ENCODE results near the gene PTPRB. TPM values are rescaled to one million over a fixed set of nuclear protein-coding genes. Genes with fewer than 3 reads are reported as not detected.

PTPRB gene
- total RNA-seq, 1 experiment from 2014 or later = 1.9 TPM

- no peak overlapping the region for H3K4me2 ChIP-seq
- no peaks in the 10 kb centered on the region for H3K36me3 ChIP-seq (ENCODE audit: low read depth)
- intact Hi-C loops (cut with micrococcal nuclease; ENCODE audit: unreplicated experiment) = no loop called here
- no peak overlapping the region for H2AFZ ChIP-seq
- H3K4me3 ChIP-seq = no peak overlapping the region
- no peaks in the 10 kb centered on the region for H3F3A ChIP-seq (ENCODE audit: insufficient read depth, low read depth)
- no peaks in the 10 kb centered on the region for H3K9me3 ChIP-seq (ENCODE audit: insufficient read depth, low read depth)
- peaks cover 6% of the 10 kb centered on the region; the same call in 1 of the 2 replicates for H3K4me1 ChIP-seq (replicated peaks; ENCODE audit: insufficient read depth)
- POLR2A ChIA-PET (ENCODE audit: unreplicated experiment) = no interaction called here
- no TSS peak for BruUV-seq (replicated peaks)
- TF ChIP-seq EZH2 (IDR thresholded peaks at IDR 0.05; ENCODE audit: low read depth) = no peak
- TF ChIP-seq CTCF (conservative IDR thresholded peaks at IDR 0.05) = no peak
- no peaks in the 10 kb centered on the region for H3K79me2 ChIP-seq (ENCODE audit: low read depth)
- H3K27me3 ChIP-seq (ENCODE audit: insufficient read depth, low read depth) = no peaks in the 10 kb centered on the region
- H3K27ac ChIP-seq = no peak overlapping the region
- H3K9me2 ChIP-seq (ENCODE audit: insufficient read depth) = no peaks in the 10 kb centered on the region
- H4K20me1 ChIP-seq (ENCODE audit: insufficient read depth) = no peaks in the 10 kb centered on the region
- CTCF ChIA-PET = no interaction called here
- DNase-seq = no peak
These were observed 29.0 kb downstream of the PTPRB start for GRCh38 chr12:70608184-70608583.

- no peaks in the 10 kb centered on the region for H3K9me2 ChIP-seq (ENCODE audit: insufficient read depth)
- H3K4me2 ChIP-seq = no peak overlapping the region
- H3F3A ChIP-seq (ENCODE audit: insufficient read depth, low read depth) = no peaks in the 10 kb centered on the region
- H4K20me1 ChIP-seq (ENCODE audit: insufficient read depth) = no peaks in the 10 kb centered on the region
- no peak overlapping the region for H3K27ac ChIP-seq
- H3K4me3 ChIP-seq = no peak overlapping the region
- H3K36me3 ChIP-seq (ENCODE audit: low read depth) = no peaks in the 10 kb centered on the region
- no peaks in the 10 kb centered on the region for H3K79me2 ChIP-seq (ENCODE audit: low read depth)
- H3K9me3 ChIP-seq (ENCODE audit: insufficient read depth, low read depth) = no peaks in the 10 kb centered on the region
- no peak for TF ChIP-seq EZH2 (IDR thresholded peaks at IDR 0.05; ENCODE audit: low read depth)
- TF ChIP-seq CTCF (conservative IDR thresholded peaks at IDR 0.05) = no peak
- BruUV-seq (replicated peaks) = no TSS peak
- no peak for DNase-seq
- no peaks in the 10 kb centered on the region for H3K27me3 ChIP-seq (ENCODE audit: insufficient read depth, low read depth)
- intact Hi-C loops (cut with micrococcal nuclease; ENCODE audit: unreplicated experiment) = no loop called here
- H2AFZ ChIP-seq = 0 out of 2 replicates have a peak overlapping the region, but pooled peaks have one; percentile 39
- H3K4me1 ChIP-seq (replicated peaks; ENCODE audit: insufficient read depth) = peaks cover 11% of the 10 kb centered on the region; the same call in 1 of the 2 replicates
- POLR2A ChIA-PET (ENCODE audit: unreplicated experiment) = no interaction called here
- CTCF ChIA-PET = no interaction called here
These were observed 30.1 kb downstream of the PTPRB start for GRCh38 chr12:70607107-70607506.

GRCh38 chr12:70605976-70606375 is 31.3 kb downstream of the PTPRB start:
- Histone ChIP-seq H3K4me3 (no peak overlapping the region), H3K27me3 (ENCODE audit: insufficient read depth, low read depth) (no peaks in the 10 kb centered on the region), H3K4me1 (replicated peaks; ENCODE audit: insufficient read depth) (peaks cover 11% of the 10 kb centered on the region; the same call in 1 of the 2 replicates), H3K9me2 (ENCODE audit: insufficient read depth) (no peaks in the 10 kb centered on the region), H3K4me2 (no peak overlapping the region), H3K36me3 (ENCODE audit: low read depth) (no peaks in the 10 kb centered on the region), H2AFZ (peak overlapping the region; percentile 14; the same call in 1 of the 2 replicates), H4K20me1 (ENCODE audit: insufficient read depth) (no peaks in the 10 kb centered on the region), H3K9me3 (ENCODE audit: insufficient read depth, low read depth) (no peaks in the 10 kb centered on the region), H3K27ac (no peak overlapping the region), H3F3A (ENCODE audit: insufficient read depth, low read depth) (no peaks in the 10 kb centered on the region), H3K79me2 (ENCODE audit: low read depth) (no peaks in the 10 kb centered on the region)
- TF ChIP-seq CTCF (conservative IDR thresholded peaks at IDR 0.05) (no peak), EZH2 (IDR thresholded peaks at IDR 0.05; ENCODE audit: low read depth) (no peak)
- intact Hi-C loops (cut with micrococcal nuclease; ENCODE audit: unreplicated experiment) = no loop called here
- no peak for DNase-seq
- POLR2A ChIA-PET (ENCODE audit: unreplicated experiment) = no interaction called here
- CTCF ChIA-PET = no interaction called here
- no TSS peak for BruUV-seq (replicated peaks)

Measured in PC-9 (cell line).